GM23248 (cell line): Measurements from ENCODE around the gene C3orf38. TPM values are rescaled to one million over a fixed set of nuclear protein-coding genes. Genes with fewer than 3 reads are reported as not detected.
A peak's percentile ranks its signal among the peaks of the same experiment; 100 is the strongest.

ENCODE experiments used
- DNase-seq: peaks from one replicate; pipeline ENCODE4 v3.0.0-alpha.2; 2015
- H2AFZ ChIP-seq: fragments of 200-600 bp; sonication (generic); 2 replicates; pipeline ENCODE4 v1.6.1; 2016; ENCODE audit warnings: antibody characterized with exemption
- H3F3A ChIP-seq: fragments of 200-600 bp; sonication (generic); 2 replicates; pipeline ENCODE4 v1.6.1; 2016; ENCODE audit warnings: mild to moderate bottlenecking, antibody characterized with exemption, mixed run types; ENCODE audit not compliant: insufficient read depth
- H3K27ac ChIP-seq: fragments of 200-600 bp; sonication (generic); 2 replicates; pipeline ENCODE4 v1.5.1; 2016; ENCODE audit warnings: mild to moderate bottlenecking
- H3K27me3 ChIP-seq: fragments of 200-600 bp; sonication (generic); replicated peaks from 2 replicates; pipeline ENCODE4 v1.6.1; 2016; ENCODE audit warnings: mild to moderate bottlenecking; ENCODE audit not compliant: insufficient read depth
- H3K36me3 ChIP-seq: fragments of 200-600 bp; sonication (generic); 2 replicates; pipeline ENCODE4 v1.6.1; 2016; ENCODE audit warnings: low read depth, mild to moderate bottlenecking
- H3K4me1 ChIP-seq: fragments of 200-600 bp; sonication (generic); 2 replicates; pipeline ENCODE4 v1.6.1; 2016; ENCODE audit warnings: mild to moderate bottlenecking; ENCODE audit not compliant: insufficient read depth
- H3K4me2 ChIP-seq: fragments of 200-600 bp; sonication (generic); one replicate; pipeline ENCODE4 v1.6.1; 2016; ENCODE audit warnings: mild to moderate bottlenecking; ENCODE audit not compliant: unreplicated experiment
- H3K4me3 ChIP-seq: fragments of 200-600 bp; sonication (generic); 2 replicates; pipeline ENCODE4 v1.5.1; 2016; ENCODE audit warnings: mild to moderate bottlenecking
- H3K79me2 ChIP-seq: fragments of 200-600 bp; sonication (generic); 2 replicates; pipeline ENCODE4 v1.6.1; 2016; ENCODE audit warnings: mild to moderate bottlenecking; ENCODE audit not compliant: insufficient read depth
- H3K9ac ChIP-seq: fragments of 200-600 bp; sonication (generic); 2 replicates; pipeline ENCODE4 v1.6.1; 2016; ENCODE audit warnings: mild to moderate bottlenecking
- H3K9me2 ChIP-seq: fragments of 200-600 bp; sonication (generic); 2 replicates; pipeline ENCODE4 v1.6.1; 2016; ENCODE audit warnings: mixed run types, mild to moderate bottlenecking, moderate library complexity; ENCODE audit not compliant: insufficient read depth
- H3K9me3 ChIP-seq: fragments of 200-600 bp; sonication (generic); one replicate; pipeline ENCODE4 v1.6.1; 2017; ENCODE audit warnings: low read depth
- H4K20me1 ChIP-seq: fragments of 200-600 bp; sonication (generic); 2 replicates; pipeline ENCODE4 v1.6.0; 2016; ENCODE audit not compliant: insufficient read depth
- EZH2 ChIP-seq: fragments of 200-600 bp; sonication (generic); IDR thresholded peaks from 2 replicates; pipeline ENCODE4 v1.6.1; 2018; ENCODE audit warnings: antibody characterized with exemption, mild to moderate bottlenecking; ENCODE audit not compliant: insufficient read depth, poor library complexity, severe bottlenecking
- EZH2phosphoT487 ChIP-seq: fragments of 200-600 bp; sonication (generic); IDR thresholded peaks from 2 replicates; pipeline ENCODE4 v1.6.1; 2018; ENCODE audit warnings: antibody characterized with exemption, moderate library complexity, mild to moderate bottlenecking, low read depth; ENCODE audit not compliant: insufficient read depth
- WGBS, 2 experiments: methylation state at CpG; one replicate each; pipeline ENCODE4 v1.1.6; 2015 to 2017; ENCODE audit warnings: low lambda C conversion rate in 2 of 2, low coverage in 1 of 2; ENCODE audit errors: missing lambda C conversion rate in 2 of 2; 5-methylcytosine and 5-hydroxymethylcytosine counted together
- in situ Hi-C: fragments of 300-500 bp; cut with MboI; formaldehyde crosslinking; loops from 2 replicates; pipeline ENCODE4 v1.15.0; 2020
- polyA plus RNA-seq: library from polyadenylated mRNA; unstranded; fragments of >200 nt; fragmentation: Nextera tagmentation; extraction: Ambion mirVana; gene quantifications from 2 replicates; pipeline ENCODE4 v1.2.1, GENCODE V29; 2016
- total RNA-seq: library from RNA; depleted of rRNA; stranded (reverse); fragments of >200 nt; shearing (Covaris generic); gene quantifications from 2 replicates; pipeline ENCODE4 v1.2.3, GENCODE V29; 2014; rRNA removed

Gene C3orf38
- total and polyA plus RNA-seq, 2 experiments from 2014 or later, result 24.9 to 26.8 TPM

GRCh38 chr3:88198121-88198520, 48.4 kb downstream of the C3orf38 start:
- in situ Hi-C loops, result no loop called here
- Histone ChIP-seq H3K4me1 (no peaks in the 10 kb centered on the region), H3K27me3 (no peaks in the 10 kb centered on the region), H3K4me3 (no peak overlapping the region), H3K36me3 (no peaks in the 10 kb centered on the region), H2AFZ (no peak overlapping the region), H3K79me2 (no peaks in the 10 kb centered on the region), H4K20me1 (no peaks in the 10 kb centered on the region), H3K9me3 (no peaks in the 10 kb centered on the region), H3F3A (no peaks in the 10 kb centered on the region), H3K9me2 (no peaks in the 10 kb centered on the region), H3K27ac (no peak overlapping the region), H3K9ac (no peak overlapping the region), H3K4me2 (no peak overlapping the region)
- WGBS, 2 experiments, result 37 to 40% methylated on average over 1 of the region's 1 CpG
- TF ChIP-seq EZH2 (no peak), EZH2phosphoT487 (no peak)
- no peak for DNase-seq

DNA sequence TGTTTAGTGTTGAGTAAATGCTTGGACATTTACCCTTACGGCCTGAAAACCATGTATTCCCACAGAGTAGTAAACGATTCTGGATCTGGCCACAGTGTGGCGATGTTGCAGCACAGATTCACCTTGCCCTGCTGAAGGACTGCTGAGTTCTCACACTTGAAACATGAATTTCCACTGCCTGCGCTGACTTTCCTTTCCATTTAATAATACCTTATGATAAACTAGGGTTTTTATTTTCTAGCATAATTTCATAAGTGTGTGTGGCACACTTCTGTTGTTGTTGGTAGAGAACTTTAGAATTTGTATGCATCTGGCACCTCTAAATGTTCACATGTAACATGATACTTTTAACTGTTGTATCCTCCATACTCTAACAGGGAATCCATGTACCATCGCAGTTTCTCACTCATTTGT, 53.9 kb downstream of the C3orf38 start:
- Histone ChIP-seq H3K4me2 (no peak overlapping the region), H3K9me3 (no peaks in the 10 kb centered on the region), H3K4me3 (no peak overlapping the region), H3K27me3 (no peaks in the 10 kb centered on the region), H3K79me2 (no peaks in the 10 kb centered on the region), H3K27ac (no peak overlapping the region), H3K4me1 (no peaks in the 10 kb centered on the region), H3F3A (no peaks in the 10 kb centered on the region), H4K20me1 (no peaks in the 10 kb centered on the region), H2AFZ (no peak overlapping the region), H3K36me3 (no peaks in the 10 kb centered on the region), H3K9me2 (no peaks in the 10 kb centered on the region), H3K9ac (no peak overlapping the region)
- peak; percentile 73 for DNase-seq
- 10 to 11% methylated on average over 5 of the region's 5 CpGs for WGBS, 2 experiments
- no peak for TF ChIP-seq EZH2phosphoT487
- TF ChIP-seq EZH2, result no peak
- in situ Hi-C loops, result loop anchor here (25.0 kb wide), 2 partner anchors 1884 to 1984 kb away; no protein-coding TSS in a partner anchor

Other genes starting within 250 kb of the C3orf38 start
- 51.1 and 54.9 TPM in 2 replicates for gene CGGBP1, start 91.0 kb upstream of the C3orf38 start, total RNA-seq
- gene CGGBP1, start 91.0 kb upstream of the C3orf38 start, polyA plus RNA-seq, result 59.0 and 61.4 TPM in 2 replicates
- gene ZNF654, start 90.7 kb upstream of the C3orf38 start, total RNA-seq, result 15.8 and 22.4 TPM in 2 replicates
- 11.6 and 14.3 TPM in 2 replicates for gene ZNF654, start 90.7 kb upstream of the C3orf38 start, polyA plus RNA-seq